CD4-positive, alpha-beta T cell treated with Interleukin-21 for 1 hour (primary cell): ENCODE data around the gene CALD1.

Experiments
- DNase-seq: peaks from one replicate; pipeline ENCODE4 v3.0.0-alpha.2; 2020

CALD1 gene

DNA sequence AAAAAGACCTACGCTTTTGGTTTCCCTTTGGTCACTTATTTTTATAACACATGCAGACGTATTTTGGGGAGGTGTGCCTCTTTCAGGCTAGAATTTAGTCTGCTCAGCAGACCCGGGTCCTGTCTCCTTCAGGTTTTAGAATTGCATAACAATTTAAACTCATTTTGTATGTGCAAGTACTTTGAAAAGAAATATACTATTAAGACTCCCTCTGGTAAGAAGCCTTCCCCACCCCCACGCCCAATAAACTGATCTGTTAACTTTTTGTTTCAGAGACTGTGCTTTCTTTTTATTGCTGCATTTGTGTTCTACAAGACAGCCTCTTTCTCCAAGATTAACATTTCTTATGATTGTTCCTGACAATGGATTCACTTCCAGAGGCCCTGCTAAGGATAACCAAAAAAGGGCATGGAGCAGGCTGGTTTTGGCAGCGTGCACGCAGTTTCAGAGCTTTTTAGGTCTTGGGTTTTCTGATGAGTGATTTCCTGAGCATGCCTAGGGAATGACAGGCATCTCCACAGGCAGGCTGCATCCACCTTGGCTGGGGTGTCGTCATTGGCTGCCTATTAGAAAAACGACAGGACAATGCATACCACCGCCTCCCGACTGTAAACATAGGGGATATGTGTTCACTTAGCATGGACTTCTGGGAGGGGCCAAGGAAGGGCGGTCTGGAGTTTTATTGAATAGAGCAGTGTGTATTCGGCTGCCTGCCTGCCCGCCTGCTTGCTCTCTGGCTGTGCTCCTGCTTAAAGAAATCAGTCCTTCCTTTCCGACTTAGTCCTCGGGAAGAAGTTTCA lies at the start of gene CALD1:
Gene CALD1, plus strand, starts transcription at position 694 of the 800 bp plus-strand sequence. CDS start 88,100 bp downstream, outside the sequence.
- DNase-seq: no peak

- DNase-seq: no peak
Measured at GRCh38 chr7:134729895-134730294, 49.5 kb upstream of the CALD1 start.

DNA sequence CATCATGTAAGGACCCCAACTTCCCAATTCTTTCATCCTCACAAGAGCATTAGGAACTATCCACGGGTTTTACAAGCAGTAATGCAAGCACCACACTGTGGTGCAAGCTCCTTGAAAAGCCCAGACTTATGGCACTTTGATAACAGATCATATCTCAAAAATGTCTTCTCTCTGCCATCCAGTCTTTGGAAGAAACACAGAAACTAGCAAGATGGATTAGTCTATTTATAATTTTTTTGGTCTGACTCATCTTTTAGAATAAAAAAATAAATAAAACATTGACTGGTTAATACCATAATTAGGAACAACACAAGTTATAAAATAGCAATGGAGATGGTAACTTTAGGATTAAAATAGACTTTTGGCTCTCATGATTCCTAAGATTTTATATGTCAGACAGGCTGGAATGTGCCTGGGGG lies 49.0 kb upstream of the CALD1 start:
- DNase-seq: no peak

DNA sequence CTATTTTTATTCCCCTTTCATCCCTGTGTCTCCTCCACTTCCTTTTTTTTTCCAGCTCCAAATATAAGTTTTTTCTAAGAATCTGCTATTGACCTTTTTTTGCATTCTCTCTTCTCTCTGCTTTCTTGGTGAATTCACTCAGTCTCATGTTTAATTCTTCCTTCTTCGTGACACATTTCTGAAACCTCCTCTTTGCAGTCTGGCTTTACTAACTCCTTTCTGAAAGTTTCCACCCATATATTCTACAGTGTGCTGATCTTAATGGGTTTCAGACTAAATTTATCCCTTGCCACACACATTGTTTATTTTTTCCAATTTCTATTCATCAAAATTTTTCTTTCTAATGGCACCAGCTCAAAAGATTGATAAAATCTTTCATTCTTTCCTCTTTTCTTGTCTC lies 47.8 kb upstream of the CALD1 start:
- no peak for DNase-seq

DNA sequence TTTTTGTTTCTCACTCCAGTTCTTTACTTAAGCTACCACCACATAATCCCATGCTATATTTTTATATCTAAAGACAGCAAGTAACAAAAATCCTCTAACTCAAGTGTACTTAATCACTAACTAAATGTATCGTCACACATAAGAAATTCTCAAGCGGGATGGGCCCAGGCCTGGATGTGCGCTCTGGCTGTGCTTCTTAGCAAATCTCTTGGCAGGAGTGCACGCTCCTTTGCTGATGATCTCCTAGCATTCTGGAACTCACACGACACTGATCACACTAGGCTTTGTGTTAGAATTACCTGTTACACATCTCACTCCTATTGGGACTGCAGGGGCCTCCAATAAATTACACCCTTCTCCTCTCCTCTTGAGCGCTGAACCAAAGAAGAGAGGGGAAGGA lies 46.7 kb upstream of the CALD1 start:
- DNase-seq: no peak

GRCh38 chr7:134736381-134736780 lies 43.1 kb upstream of the CALD1 start:
- DNase-seq: no peak

- no peak for DNase-seq
Measured at GRCh38 chr7:134737566-134738345, 41.7 kb upstream of the CALD1 start.

GRCh38 chr7:134739362-134739761 lies 40.1 kb upstream of the CALD1 start:
- DNase-seq: no peak

DNA sequence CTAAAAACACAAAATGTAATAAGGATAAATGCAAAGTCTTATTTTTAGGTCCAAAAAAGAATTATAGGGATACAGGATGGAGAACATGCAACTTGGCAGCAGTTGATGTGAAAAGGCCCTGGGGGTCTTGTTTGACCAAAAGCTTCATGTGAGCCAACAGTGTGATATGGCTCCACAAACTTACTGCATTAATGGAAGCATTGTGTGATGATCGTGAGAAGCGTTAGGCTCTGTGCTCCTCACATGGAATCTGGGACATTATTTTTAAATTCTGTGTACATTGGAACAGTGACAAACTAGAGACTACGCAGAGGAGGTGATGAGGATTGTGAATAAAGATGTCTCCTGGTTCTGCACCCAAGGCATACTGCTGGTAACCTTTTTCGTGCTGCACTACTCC lies 39.1 kb upstream of the CALD1 start:
- DNase-seq: no peak

DNA sequence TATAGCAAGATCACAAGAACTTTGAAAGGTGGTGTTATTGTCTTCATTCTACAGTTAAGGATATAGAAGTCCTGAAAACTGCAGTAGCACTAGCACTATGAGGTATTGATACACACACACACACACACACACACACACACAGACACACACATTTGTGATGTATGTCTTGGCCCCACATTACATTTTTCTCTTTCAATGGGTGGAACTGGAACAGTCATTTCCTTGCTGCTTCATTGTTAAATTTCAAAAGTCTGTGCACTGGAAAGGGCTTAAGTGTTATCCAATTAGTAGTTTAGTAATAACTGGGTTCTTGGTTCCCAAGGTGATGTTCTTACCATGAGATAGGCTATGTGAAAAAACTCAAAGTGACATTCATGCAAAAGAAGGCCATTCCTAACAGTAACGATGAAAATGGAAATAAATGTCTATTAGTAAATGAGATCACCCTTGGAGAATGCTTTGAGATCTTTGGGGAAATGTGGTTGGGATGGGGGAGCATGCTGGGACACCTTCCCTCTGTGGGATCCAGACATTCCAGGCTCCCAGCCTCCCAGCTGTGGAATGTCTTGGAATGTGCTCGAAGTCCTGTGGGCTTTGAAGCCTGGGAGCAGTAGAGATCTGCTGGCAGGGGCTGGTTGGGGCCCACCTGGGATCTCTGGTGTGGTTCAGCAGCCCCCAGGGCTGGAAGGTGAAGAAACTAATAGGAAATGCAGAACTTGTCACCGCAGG lies 37.4 kb upstream of the CALD1 start:
- no peak for DNase-seq

DNA sequence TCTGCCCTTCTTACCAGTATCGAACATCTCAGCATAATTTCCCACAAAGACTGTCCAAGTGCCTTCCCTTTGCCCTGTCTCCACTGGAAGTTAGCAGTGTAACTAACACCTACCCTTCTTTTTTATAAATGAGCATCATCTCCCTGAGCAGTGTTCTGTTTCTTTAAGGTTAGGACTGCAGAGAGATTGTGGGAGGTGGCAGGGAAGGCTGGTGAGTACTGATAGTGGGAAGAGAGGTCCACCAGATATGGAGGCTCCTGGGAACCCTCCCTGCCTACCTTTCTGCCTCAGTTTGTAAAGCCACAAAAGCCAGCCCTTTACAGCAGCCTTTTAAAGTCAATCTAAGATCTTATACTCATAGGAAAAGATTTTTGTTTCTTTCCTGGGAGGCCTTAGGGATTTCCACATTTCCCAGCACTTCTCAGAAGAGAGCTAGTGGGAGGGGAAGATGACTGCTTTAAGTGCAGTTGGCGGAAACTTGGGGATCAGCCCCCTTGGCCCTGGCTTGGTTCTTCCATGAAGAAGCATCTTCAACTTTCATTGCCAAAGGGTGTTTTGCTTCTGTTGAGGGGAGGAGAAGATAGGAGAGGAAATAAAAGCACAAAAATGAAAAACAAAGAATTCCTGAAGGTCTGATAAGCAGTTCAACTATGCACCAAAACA lies 36.6 kb upstream of the CALD1 start:
- no peak for DNase-seq

DNA sequence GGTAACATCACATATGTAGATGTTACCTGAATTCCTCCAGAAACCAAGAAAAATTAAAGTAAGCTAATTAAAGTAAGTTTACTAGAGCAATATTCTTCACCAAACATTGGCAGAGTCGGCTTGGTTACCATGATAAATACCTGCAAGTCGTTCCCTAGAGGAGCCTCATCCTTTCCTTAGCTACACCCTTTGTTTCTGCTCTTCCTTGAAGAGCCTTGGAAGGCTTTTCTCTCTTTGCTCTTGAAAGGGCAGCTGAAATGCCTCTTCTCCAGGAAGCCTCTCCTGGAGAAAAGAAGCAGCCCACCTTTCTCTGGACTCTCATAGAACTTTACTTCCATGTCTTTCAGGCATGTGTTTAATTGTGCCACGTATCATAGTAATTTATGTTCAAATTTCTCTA lies 34.9 kb upstream of the CALD1 start:
- no peak for DNase-seq

DNA sequence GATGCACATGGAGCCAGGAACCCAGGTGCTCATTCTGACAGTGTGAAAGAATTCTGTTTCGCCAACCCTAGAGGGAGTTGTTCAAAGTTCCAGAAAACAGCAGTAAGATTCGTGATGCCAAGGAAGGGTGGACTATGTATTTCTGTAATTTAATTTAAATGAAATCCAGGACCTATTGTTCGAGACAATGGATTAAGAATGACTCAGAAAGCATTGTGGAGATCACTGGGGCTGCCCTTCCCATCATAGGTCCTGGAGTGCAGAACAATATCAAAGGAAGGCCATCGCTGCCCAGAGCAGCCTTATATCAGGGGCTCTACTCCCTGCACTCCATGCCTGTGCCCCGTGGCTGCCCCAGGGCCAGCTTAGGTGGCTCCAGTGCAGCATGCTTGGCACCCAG lies 32.1 kb upstream of the CALD1 start:
- no peak for DNase-seq

DNA sequence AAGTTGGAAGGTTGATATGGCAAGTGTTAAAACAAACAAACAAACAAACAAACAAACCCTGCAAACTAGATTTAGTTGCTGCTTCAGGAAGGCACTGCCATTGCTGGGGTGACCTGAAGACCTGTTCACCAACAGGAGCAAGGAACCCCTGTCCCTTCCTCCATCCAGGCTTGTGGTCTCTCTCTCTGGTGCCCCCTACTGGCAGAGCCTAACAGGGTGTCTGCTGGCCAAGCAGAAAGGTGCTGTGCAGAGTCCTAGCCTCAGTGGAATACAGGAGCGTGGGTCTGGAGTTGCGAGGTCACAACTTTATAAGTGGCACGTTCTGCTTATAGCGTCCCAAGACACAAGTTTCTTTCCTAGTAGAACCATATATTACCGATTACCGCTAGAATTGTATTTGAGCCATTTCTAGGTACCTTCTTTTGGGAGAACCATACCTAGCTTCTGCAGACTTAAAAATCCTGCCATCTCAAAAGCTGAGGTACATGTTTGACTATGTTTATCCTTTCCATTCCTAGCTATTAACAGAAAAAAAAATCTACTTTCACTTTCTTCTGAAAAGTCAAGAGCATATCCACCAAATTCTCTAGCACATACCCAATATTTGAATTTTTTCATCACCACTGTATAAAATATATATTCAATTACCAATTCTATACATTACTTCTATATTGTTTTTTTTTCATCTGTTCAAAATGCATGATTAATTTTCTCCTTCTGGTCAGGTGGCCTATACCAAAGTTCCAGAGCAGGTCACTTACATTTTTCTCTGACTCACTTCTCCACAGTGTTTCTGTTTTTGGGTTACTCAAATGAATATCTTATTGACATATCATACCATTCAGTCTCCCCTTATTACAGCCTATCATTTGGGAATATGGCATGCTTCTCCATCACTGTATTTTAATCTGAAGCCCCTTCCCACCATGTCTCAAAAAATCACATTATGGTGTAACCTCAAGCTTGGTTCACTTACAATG lies 29.1 kb upstream of the CALD1 start:
- DNase-seq: peak; percentile 65

- no peak for DNase-seq
Measured at GRCh38 chr7:134752006-134752760, 27.3 kb upstream of the CALD1 start.

- DNase-seq: peak; percentile 22
Measured at GRCh38 chr7:134755422-134756022, 23.9 kb upstream of the CALD1 start.

DNA sequence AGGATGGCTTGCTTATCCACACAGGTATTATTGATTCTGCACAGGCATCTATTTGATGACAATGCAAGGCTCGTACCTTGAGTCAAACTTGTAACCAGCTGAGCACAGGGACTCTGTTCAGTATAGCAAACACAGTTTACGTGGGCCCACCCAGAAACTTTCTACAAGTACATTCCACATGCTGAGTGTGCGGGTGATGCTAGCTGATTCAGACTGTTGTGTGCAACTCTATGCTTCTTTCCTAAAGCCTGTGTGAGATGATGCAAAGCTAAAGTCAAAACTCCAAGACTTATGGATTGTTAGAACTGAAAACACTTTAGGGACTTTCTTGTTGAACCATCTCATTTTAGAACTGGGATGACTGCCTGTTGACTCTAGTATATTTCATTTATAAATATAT lies 21.5 kb upstream of the CALD1 start:
- no peak for DNase-seq

- DNase-seq: no peak
Measured at GRCh38 chr7:134758981-134759380, 20.5 kb upstream of the CALD1 start.

DNA sequence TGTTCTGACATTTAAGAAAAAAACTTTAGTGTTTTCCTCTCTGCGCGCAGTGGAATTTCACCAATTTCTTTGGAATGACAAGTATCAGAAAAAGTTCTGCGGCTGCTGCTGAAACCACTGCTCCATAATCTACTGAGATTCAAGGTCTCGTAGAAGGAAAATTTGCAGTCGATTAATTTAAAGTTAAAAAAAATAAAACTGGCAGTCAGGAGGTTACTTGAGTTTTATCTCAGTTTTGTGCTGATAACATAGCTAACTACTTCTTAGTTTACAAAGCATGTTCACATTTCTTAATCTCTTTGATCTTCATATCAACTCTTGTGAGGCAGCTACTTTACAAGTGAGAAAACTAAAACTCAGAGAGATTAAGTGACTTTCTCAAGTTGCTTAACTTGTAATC lies 18.2 kb upstream of the CALD1 start:
- DNase-seq: no peak

GRCh38 chr7:134763960-134764359 lies 15.5 kb upstream of the CALD1 start:
- DNase-seq: no peak

- DNase-seq: no peak
Measured at GRCh38 chr7:134764365-134764764, 15.1 kb upstream of the CALD1 start.
